ENCODE measurements around the gene WDPCP.

DNA sequence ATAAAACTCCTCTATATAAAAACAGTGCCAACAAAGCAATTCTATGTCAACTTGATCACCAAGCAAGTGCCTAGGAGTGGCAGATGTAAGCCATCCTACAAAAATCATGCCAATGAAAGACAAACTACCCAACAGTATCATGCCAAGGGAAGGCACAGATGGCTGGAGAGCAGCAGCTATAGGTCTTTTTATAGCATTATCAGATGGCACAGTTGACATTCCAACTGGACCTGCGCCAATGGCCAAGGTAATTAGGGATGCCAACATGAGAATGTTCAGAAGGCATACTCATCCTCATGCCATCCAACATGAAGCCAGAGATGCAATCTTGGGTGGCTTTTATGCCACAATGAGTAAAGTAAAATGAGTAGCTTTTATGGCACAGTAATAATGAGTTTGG, 300.3 kb downstream of the WDPCP start:
- TF ChIP-seq CTCF (IDR thresholded peaks at IDR 0.05) (no peak), POLR2A (IDR thresholded peaks at IDR 0.05; ENCODE audit: low read depth) (no peak)

All from esophagus muscularis mucosa (tissue), 3 donors.